ENCODE results near the gene ASB4. TPM values are rescaled to one million over a fixed set of nuclear protein-coding genes. Genes with fewer than 3 reads are reported as not detected.

The ASB4 gene
- total RNA-seq, 4 donors from 2014 or later: 1.4 to 27.3 (median 17.9) TPM

DNA sequence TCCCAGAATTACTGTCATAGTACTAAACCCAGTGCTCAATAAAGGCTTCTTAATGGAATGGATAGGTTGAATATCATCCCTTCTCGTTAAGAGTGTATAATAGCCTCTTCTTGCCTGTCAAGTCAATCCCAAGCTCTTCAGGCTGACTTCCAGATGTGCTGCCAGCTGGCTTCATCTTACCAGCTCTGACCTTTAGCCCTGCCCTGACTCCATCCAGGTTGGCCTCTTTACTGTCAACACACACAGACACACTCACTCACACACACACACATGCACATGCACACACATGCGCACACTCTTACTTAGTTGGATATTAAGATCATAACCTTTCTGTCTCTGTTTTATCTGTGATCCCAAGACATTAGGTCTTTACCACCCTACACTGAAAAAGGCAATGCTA lies 49.1 kb downstream of the ASB4 start:
- no peak overlapping the region for H3K27ac ChIP-seq
- no peaks in the 10 kb centered on the region for H3K9me3 ChIP-seq
- TF ChIP-seq POLR2A (IDR thresholded peaks at IDR 0.05): no peak
- TF ChIP-seq, protein P1, sequence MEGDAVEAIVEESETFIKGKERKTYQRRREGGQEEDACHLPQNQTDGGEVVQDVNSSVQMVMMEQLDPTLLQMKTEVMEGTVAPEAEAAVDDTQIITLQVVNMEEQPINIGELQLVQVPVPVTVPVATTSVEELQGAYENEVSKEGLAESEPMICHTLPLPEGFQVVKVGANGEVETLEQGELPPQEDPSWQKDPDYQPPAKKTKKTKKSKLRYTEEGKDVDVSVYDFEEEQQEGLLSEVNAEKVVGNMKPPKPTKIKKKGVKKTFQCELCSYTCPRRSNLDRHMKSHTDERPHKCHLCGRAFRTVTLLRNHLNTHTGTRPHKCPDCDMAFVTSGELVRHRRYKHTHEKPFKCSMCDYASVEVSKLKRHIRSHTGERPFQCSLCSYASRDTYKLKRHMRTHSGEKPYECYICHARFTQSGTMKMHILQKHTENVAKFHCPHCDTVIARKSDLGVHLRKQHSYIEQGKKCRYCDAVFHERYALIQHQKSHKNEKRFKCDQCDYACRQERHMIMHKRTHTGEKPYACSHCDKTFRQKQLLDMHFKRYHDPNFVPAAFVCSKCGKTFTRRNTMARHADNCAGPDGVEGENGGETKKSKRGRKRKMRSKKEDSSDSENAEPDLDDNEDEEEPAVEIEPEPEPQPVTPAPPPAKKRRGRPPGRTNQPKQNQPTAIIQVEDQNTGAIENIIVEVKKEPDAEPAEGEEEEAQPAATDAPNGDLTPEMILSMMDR (IDR thresholded peaks at IDR 0.05 in 4 of 5, conservative IDR thresholded peaks at IDR 0.05 in 1 of 5): no peak
- peaks cover 11 to 13% of the 10 kb centered on the region in 2 donors for H3K4me1 ChIP-seq
- H3K4me3 ChIP-seq: no peak overlapping the region
- intact Hi-C loops (cut with DNase I; ENCODE audit: low total_unique reads) (no loop called here), in situ Hi-C loops (cut with MboI; ENCODE audit: low sequenced_read_pairs in 4 of 4) (no loop called here)
- ATAC-seq (no peak), DNase-seq (no peak)
- H3K36me3 ChIP-seq: no peaks in the 10 kb centered on the region
- no peaks in the 10 kb centered on the region for H3K27me3 ChIP-seq

DNA sequence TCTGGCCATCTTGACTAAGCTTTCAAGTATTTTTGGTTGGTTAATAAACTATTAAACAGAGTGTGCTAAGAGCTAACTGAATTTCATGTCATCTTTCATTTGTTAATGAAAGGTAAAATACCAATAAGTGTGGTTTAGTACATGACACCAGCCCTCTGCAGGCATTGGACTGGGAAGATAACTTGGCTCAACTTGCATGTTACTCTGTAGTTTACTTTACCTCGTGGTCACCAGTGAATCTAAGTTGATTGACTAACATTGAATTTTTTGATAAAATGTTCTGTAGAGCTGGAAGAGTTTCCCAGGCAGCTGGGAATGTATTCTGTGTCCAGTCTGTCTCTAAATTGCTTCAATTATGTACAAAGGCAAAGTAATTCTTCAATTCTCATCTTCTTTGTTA lies 49.9 kb downstream of the ASB4 start:
- intact Hi-C loops (cut with DNase I; ENCODE audit: low total_unique reads): no loop called here
- H3K36me3 ChIP-seq: no peaks in the 10 kb centered on the region
- ATAC-seq (no peak), DNase-seq (no peak)
- no peaks in the 10 kb centered on the region for H3K27me3 ChIP-seq
- no peak overlapping the region for H3K27ac ChIP-seq
- H3K4me3 ChIP-seq: no peak overlapping the region
- no peaks in the 10 kb centered on the region for H3K9me3 ChIP-seq
- in situ Hi-C loops (cut with MboI; ENCODE audit: low sequenced_read_pairs in 4 of 4): no loop called here
- TF ChIP-seq POLR2A (IDR thresholded peaks at IDR 0.05): no peak
- TF ChIP-seq, protein P1 (IDR thresholded peaks at IDR 0.05 in 4 of 5, conservative IDR thresholded peaks at IDR 0.05 in 1 of 5): no peak
- peaks cover 11 to 13% of the 10 kb centered on the region in 2 donors for H3K4me1 ChIP-seq

DNA sequence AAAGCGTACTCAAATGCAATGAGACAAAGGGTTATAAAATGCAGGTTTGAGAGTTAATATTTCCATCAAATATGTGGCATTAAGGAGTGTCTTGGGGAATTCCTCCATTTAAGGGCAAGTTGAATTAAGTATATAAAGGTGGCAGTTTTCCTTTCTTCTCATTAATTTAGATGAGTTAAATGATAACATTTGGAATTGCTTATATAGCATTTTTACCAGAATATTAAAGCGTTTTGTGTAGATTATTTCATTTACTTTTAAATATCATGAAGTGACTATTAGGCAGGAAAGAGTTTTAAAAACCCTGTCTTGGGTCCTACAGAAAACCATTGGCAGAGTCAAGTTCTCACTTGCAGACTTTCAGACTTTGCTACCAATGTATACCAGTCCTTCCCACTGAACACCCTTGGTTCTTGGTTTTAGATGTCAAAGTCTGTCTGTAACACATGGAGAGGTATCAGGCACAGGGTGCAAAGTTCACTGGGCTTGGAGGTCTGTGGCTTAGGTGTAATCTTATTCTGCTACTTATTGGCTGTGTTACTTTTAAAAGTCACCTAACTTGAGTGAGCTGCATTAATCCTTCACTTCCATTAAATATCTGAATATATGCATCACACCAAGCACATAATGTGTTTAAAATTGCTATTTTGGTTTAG lies 51.0 kb downstream of the ASB4 start:
- Histone ChIP-seq H3K27me3 (no peaks in the 10 kb centered on the region), H3K36me3 (no peaks in the 10 kb centered on the region), H3K4me3 (no peak overlapping the region), H3K4me1 (peaks cover 11 to 13% of the 10 kb centered on the region in 2 donors), H3K9me3 (no peaks in the 10 kb centered on the region), H3K27ac (no peak overlapping the region)
- TF ChIP-seq, protein P1 (IDR thresholded peaks at IDR 0.05 in 4 of 5, conservative IDR thresholded peaks at IDR 0.05 in 1 of 5): no peak
- no peak for TF ChIP-seq POLR2A (IDR thresholded peaks at IDR 0.05)
- in situ Hi-C loops (cut with MboI; ENCODE audit: low sequenced_read_pairs in 4 of 4) (no loop called here), intact Hi-C loops (cut with DNase I; ENCODE audit: low total_unique reads) (no loop called here)
- ATAC-seq (no peak), DNase-seq (no peak)

DNA sequence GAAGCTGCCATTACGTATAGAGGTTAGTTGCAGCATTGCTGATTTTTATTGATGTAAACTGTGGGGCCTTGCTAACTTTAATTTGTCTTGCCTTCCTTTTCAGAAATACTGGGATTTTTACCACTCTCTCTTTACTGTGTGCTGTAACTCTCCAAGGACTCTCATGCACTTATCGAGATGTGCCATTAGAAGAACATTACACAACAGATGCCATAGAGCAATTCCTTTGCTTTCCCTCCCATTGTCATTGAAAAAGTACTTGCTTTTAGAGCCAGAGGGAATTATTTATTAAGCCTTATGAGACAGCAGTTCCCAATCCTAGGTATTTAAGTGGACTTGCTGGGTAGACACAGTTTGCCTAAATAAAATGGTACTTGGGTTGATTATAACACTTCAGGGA lies 51.7 kb downstream of the ASB4 start:
- Histone ChIP-seq H3K27ac (no peak overlapping the region), H3K36me3 (no peaks in the 10 kb centered on the region), H3K27me3 (no peaks in the 10 kb centered on the region), H3K4me1 (peaks cover 11 to 13% of the 10 kb centered on the region in 2 donors), H3K4me3 (no peak overlapping the region), H3K9me3 (no peaks in the 10 kb centered on the region)
- intact Hi-C loops (cut with DNase I; ENCODE audit: low total_unique reads): no loop called here
- ATAC-seq: no peak
- TF ChIP-seq, protein P1 (IDR thresholded peaks at IDR 0.05 in 4 of 5, conservative IDR thresholded peaks at IDR 0.05 in 1 of 5): no peak
- no peak for TF ChIP-seq POLR2A (IDR thresholded peaks at IDR 0.05)
- DNase-seq: no peak
- in situ Hi-C loops (cut with MboI; ENCODE audit: low sequenced_read_pairs in 4 of 4): no loop called here

DNA sequence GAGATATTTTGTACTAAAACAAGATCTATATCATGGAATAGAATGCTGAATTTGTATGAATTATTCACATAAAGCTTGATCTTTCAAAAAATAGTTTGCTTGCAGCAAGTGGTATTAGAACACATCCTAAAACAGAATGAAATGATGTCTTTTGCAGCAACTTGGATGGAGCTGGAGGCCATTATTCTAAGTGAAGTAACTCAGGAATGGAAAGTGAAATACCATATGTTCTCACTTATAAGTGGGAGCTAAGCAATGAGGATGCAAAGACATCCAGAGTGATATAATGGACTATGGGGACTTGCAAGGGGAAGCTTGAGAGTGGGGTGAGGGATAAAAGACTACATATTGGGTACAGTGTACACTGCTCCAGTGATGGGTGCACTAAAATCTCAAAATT lies 53.7 kb downstream of the ASB4 start:
- TF ChIP-seq POLR2A (IDR thresholded peaks at IDR 0.05): no peak
- TF ChIP-seq, protein P1 (IDR thresholded peaks at IDR 0.05 in 4 of 5, conservative IDR thresholded peaks at IDR 0.05 in 1 of 5): no peak
- in situ Hi-C loops (cut with MboI; ENCODE audit: low sequenced_read_pairs in 4 of 4) (no loop called here), intact Hi-C loops (cut with DNase I; ENCODE audit: low total_unique reads) (no loop called here)
- no peak overlapping the region for H3K4me3 ChIP-seq
- H3K27ac ChIP-seq: no peak overlapping the region
- H3K9me3 ChIP-seq: no peaks in the 10 kb centered on the region
- H3K27me3 ChIP-seq: no peaks in the 10 kb centered on the region
- DNase-seq: no peak
- H3K4me1 ChIP-seq: peaks cover 5 to 10% of the 10 kb centered on the region in 2 donors
- no peaks in the 10 kb centered on the region for H3K36me3 ChIP-seq
- ATAC-seq: no peak
